Hematopoietic multipotent progenitor cell (in vitro differentiated cells): ENCODE measurements around the gene TNFSF18. TPM values are rescaled to one million over a fixed set of nuclear protein-coding genes. Genes with fewer than 3 reads are reported as not detected.

Source experiments
- DNase-seq, 3 donors: peaks; one replicate each; pipeline ENCODE4 v3.0.0-alpha.2; 2011 to 2015; ENCODE audit warnings: low read depth in 2 of 3, low spot score in 2 of 3
- total RNA-seq: library from RNA; depleted of rRNA; stranded (reverse); fragments of >200 nt; gene quantifications from one replicate; pipeline ENCODE4 v1.2.3, GENCODE V29; 2012

TNFSF18 gene
- total RNA-seq, 1 donor, result under 0.01 TPM

DNA sequence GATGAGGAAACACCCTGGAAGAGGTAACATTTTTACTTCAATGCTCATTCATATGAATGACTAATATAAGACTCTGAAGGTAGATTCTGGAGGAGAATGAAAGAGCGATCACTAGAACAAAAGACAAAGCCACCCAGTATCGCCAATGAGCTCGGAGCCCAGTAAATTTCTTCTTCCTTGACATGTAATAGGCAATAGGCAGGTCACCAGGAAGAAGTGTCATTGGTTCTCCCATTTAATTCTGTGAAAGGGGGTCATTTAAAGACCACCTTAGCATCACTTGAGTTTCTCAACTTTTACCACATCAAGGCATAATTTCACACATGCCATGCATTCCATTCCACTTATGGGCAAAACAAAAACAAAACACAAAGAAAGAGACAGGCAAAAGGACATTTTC is 7.9 kb downstream of the TNFSF18 start:
- DNase-seq, result no peak

DNA sequence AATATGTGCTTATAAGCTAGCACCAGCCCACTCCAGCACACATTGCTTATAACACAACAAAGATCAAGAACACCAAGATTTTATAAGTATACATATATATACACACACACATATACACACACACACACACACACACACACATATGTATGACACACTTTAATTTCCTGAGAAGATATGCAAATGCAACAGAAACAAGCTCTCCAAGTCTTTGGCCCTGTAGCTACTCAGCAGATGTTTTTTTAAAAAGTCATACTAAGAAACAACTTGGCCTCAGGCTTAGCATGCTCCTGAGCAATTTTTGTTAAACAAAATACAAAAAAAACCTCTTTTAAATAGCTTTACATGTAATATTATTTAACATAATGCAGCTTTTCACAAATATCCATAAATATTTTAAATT is 11.1 kb downstream of the TNFSF18 start:
- DNase-seq, result no peak

DNA sequence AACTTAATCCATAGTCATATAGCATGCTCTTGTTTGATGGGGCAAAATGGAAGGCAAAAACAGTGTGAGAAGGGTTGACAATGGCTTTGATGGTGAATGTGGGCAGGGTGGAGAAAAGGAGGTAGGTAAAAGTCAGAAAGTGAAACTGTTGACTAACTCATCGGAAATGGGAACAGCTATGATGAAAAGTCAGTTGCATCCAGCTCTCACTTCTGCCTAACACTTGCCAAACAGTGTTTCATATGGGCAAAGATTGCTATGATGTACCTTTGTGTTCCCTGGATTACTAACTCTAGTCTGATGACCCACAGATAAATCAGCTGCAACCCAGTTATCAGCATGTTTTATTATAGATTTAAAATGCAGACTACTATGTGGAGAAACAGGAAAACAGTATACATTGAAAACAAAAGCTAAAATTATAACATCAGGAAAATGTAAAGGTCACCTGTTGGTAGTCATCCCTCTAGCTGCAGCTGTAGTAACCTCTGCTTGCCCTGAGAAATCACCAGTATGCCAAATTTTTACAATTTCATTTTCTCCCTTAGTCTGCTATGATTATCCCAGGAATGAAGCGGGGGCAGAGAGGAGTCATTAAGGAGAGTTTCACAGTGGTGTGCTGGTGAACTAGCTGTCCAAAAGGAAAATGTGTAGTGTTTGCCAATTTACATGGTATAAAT is 11.7 kb downstream of the TNFSF18 start:
- no peak for DNase-seq

DNA sequence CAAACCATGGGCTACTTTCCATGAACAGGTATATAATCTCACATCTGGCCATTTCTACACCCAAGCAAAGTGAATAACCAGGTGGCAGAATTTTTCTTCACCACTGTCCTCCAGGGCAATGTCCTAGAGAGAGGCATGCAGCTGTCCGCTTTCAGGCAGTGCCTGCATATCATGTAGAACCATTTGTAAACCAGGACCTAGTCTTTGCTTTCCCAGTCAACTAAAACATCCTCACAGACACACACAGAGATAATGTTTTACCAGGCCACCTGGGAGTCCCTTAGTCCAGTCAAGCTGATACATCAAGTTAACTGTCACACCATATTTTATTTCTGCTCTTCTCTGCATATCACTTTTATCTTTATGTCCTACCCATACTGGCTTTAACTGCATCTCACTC is 26.2 kb downstream of the TNFSF18 start:
- DNase-seq, result no peak

DNA sequence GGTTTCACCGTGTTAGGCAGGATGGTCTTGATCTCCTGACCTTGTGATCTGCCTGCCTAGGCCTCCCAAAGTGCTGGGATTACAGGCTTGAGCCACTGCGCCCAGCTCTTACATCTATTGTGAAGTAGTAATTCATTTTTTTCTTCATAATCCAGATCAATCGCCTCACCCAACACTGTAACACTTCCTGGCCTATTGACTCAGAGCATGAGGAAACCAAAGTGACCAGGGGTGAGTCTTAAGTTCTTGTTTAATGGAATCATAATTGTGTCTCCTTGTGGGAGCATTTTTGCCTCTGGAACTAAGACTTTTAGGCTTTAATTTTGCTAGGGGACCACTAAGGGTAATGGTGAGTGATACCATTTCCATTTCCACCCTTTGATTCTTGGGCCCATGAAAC is 27.4 kb downstream of the TNFSF18 start:
- no peak for DNase-seq

DNA sequence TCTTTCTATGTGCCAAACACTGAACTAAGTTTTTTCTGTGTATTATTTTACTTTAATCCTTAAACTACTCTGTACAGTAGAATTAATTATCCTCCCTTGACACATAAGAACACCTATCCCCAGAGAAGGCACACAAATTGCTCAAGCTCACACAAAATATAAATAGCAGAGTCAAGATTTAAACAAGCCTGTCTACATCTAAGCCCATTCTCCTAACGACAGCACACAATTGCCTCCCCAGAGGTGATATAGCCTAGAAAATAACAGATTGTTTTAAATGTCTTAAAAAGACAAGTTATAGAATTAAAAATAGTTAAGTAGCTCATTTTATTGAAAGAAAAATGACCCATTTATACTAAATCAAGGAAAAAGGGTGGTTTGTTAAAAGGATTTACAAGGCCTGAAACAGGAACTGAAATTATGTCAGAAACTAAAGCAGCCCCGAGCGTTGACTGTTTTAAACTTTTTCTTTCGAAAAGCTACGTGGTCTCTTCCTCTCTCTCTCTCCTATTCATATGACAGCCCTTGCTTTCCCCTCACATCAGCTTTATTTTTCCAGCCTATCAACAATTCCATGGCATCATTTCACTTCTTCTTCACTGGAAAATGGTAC is 30.5 kb downstream of the TNFSF18 start:
- no peak for DNase-seq

DNA sequence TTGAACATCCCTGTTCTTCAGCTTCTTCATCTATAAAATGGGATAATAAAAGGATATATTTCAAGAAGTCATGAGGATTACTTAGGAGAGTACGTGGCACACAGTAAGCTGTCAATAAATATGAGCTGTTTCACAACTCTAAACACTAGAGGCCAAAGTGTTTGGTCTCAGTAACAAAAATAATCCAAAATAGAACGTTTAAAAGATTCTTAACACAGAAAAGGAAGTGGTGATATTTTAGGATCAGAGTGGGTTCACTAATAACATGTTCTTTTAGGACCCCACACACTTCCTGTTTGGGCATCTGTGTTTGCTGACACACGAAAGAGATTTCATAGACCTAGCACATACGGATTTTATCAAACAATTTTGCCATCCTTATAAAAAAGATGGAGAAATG is 32.9 kb downstream of the TNFSF18 start:
- peak in 1 of 3 donors; percentile 50 for DNase-seq

DNA sequence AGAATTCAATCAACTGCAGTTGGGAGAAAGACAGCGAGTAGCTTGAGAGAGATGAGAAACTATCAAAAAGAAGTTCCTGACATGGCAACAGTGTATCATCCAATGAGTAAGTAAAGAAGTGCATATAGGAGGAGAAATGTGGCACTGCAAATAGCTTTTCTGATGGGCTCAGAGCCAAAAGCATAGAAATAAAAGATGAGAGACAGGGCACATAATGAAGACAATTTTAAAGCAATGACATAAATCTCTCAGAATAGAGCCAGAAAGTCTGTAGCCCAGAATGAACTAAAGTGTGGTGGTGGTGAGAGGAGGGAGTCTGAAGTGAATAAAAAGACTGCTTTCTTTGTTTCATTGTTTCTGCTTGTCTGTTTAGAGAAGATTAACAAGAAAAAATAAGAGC is 34.3 kb downstream of the TNFSF18 start:
- no peak for DNase-seq

DNA sequence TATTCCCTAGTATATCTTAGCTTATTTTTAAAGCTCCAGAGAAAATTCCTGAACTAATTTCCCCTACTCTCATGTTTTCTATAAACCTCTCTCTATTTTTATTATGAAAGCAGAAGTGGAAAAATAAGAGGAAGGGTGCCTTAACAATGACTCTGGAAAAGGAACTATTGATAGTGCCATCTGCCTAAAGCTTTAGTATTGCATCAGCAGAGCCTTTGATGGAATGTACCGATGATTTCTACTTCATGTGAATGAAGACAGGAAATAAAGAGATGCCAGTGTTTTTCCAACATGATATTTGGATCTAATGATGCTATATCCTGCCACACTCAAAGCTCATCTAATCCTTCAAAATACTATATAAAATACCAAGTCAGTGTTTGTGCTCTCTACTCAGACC is 35.1 kb downstream of the TNFSF18 start:
- DNase-seq, result peak in 2 of 3 donors; percentile 14 to 50

DNA sequence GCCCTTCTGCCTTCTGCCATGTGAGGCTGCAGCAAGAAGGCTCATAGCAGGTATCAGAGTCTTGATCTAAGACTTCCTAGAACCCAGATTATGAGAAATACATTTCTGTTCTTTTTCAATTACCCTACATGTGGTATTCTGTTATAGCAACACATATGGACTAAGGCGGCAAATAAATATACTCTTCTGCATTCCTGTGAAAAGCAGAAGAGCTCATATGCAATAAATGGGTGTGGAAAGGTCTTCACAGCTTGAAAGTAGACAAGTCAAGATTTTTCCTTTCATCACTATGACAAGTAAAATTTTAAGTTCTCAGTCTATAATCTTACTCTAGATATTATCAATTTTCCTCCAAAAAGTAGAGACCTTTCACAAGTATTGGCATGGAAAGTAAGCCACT is 36.6 kb downstream of the TNFSF18 start:
- DNase-seq, result no peak

DNA sequence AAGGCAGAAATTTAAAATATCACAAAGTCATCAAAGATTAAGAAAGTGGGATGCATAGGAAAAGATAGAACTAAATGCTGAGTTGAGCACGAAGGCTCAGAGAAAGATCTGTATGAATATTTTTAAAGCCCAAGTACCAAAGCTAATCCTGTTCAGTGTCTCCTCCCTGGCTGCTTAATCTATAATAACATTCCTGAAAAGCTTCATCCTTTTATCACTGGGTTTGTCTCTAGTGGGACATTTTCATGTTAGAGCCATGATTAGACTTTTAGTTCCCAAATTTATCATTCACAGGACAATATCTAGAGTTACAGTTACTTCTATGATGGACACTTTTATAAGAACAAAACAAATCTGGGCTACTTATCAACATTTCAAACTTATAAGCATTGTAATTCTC is 38.6 kb downstream of the TNFSF18 start:
- no peak for DNase-seq

DNA sequence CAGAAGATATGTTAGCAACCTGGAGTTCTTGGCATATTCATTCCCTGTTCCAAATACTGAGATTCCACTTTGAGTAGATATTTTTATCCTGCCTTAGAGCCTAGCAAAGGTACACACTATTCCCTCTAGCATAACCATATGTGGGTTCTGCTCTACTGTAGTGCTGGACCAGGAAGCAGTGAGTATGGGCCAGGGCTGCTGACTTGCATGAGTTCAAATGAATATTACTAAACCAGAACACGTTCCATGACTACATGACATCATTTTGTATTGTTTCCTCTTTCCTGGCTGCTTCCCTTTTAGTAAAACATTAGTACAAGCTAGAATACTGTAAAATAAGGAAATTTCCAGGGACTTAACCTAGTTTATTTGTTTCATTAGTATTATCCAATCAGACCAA is 41.1 kb downstream of the TNFSF18 start:
- no peak for DNase-seq

DNA sequence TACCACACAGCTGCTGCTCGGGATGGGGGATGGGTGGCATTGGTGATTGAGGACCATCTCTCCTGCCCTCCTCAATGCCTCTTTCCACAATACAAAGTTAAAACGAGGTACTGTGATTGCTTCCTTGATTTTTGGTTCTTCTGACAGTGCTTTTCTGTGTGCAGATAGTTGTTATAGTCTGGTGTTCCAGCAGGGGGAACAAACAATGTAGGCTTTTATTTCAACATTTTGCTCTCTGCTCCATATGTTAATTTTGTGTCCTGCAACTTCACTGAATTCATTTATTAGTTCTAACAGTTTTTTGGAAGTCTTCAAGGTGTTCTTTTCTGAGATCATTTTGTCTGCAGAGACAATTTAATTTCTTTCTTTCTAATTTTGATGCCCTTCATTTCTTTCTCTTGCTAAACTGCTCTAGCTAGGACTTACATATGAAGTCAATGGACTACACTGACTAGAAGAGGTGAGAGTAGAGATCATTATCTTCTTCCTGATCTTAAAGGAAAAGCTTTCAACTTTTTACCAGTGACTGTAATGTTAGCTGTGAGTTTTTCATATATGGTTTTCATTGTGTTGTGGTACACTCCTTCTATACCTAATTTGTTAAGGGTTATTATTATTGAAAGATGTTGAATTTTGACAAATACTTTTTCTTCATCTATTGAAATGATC is 45.4 kb downstream of the TNFSF18 start:
- peak in 1 of 3 donors; percentile 25 for DNase-seq

DNA sequence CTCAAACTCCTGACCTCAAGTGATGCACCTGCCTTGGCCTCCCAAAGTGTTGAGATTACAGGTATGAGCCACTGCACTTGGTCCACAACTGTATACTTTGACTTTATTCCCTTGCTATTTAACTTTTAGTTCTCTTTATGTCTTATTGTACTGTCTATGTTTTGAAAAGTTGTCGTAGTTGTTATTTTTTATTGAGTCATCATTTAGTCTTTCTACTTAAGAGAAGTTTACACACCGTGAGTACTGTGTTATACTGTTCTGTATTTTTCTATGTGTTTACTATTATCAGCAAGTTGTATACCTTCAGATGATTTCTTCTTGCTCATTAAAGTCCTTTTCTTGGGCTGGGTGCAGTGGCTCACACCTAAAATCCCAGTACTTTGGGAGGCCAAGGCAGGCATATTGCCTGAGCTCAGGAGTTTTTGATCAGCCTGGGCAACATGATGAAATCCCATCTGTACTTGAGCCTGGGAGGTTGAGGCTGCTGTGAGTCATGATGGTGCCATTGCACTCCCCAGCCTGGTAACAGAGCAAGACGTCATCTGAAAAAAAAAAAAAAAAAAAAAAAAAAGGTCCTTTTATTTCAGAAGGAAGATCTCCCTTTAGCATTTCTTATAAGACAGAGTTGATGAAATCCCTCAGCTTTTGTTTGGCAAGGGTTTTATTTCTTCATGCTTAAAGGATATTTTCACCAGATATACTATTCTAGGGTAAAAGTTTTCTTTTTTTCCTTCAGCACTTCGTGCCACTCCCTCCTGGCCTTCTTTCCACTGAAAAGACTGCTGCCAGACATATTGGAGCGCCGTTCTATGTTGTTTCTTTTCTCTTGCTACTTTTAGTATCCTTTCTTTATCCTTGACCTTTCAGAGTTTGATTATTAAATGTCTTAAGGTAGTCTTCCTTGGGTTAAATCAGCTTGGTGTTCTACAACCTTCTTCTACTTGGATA is 47.6 kb downstream of the TNFSF18 start:
- DNase-seq, result no peak

DNA sequence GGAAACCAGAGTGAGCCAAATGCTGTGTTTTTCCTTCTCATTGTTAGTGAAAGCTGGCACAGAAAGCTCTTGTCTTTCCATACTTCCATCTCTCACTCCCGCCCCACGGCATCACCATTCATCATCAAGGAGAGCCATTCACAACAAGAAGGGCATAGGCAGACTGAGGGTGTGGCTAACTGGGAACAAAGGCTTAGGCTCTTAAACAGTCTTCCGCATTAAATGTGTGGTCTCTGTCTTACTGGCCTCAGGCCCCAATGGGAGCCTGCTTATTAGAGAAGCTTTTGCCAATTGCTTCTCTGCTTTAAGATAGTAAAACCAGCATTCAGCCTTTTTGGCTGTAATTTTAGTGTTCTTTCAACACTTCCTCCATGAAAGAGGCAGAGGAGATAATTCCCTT is 51.4 kb downstream of the TNFSF18 start:
- no peak for DNase-seq

DNA sequence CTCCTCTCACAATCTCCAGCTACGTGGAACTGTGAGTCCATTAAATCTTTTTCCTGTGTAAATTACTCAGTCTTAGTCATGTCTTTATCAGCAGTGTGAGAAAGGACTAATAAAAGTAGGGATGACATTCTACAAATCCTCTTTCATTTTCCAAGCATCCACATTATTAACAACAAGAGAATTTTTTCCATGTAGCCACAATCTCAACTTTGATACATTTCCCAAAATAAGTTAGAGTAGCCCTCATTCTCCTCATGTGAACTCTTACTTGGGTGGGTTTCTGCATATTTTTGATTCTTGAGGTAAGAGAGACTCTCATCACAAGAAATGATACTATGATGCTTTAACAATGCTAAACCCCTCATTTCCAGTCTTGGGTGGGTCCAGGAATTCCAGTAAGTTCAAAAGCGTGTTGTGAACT is 52.8 kb downstream of the TNFSF18 start:
- no peak for DNase-seq

DNA sequence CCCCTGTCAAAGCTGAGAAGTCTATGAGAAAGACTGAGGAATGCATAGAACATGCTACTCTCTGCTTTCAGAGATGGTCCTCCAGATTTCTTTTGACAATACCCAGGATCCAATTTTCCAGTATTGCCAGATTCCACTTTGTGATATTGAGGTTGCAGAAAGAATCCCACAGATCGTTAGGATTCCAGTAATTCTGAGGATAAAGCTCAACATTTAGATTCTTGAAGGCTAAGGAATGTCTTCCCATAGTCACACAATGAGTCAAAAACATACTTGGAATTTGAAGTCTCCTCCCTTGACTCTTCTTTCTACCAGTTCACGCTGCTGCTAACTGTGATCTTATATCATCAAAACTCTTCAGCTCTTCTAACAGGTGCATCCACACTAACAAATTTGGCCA is 57.1 kb downstream of the TNFSF18 start:
- DNase-seq, result no peak

DNA sequence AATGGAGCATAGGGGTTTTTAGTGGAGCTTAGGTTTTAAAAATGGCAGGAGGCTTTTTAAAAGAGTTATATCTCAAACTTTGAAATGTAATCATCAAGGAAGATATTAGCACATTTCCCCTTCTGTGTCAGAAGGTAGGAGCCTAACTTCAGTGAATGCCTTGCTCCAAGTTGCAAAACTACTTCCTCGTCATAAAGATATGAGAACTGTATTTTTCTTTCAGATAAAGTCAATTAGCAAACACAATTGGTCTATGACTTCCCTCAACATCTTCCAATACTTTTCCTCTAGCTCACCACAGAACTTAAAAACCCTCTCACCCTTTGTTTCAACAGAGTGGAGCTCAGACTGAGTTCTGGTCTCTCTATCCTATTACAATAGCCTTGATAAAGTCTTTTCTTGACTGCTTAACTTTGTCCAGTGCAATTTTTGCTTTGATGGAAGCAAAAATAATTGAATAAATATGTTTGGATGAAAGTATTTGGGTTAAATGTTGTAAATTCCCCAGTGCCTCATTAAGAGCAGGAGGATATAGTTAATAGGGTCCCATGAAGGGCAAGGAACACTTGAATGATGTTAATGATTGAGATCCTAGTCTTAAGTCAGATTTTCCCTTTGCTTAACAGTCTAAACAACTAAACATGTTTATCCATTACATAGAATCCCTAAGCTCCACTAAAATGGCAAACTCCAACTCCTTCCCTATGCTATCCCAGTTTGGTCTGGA is 58.9 kb downstream of the TNFSF18 start:
- no peak for DNase-seq

DNA sequence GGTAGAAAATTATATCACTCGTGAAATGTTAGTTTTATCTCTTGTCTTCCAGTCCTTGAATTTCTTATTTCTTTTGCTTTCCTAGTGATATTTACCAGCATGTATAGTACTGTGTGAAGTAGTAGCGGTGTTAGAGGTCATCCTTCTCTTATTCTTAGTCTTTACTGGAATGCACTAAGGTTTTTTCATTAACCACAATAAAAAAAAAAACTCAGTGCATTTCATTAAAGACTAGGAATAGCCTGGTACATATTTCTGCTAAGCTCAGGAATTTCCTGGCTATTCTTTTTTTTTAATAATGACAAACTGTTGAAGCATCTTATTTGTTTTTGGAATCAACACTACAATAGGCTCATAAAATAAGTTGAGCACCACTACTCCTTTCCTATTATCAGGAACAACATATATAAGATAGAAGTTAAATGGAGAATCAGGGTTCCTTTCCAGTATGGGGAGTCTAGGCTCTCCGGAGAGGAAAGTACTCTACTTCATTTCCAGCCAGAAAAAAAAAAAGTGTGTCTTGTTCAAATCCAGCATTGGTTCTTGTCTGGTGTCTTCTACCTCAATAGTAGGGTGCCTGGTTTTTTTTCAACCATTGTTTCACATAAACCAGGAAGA is 60.0 kb downstream of the TNFSF18 start:
- no peak for DNase-seq
